ENCODE data around the gene TMEM271. TPM values are rescaled to one million over a fixed set of nuclear protein-coding genes. Genes with fewer than 3 reads are reported as not detected.

TMEM271 gene
- total RNA-seq, 2 experiments from 2014 or later = not detected

DNA sequence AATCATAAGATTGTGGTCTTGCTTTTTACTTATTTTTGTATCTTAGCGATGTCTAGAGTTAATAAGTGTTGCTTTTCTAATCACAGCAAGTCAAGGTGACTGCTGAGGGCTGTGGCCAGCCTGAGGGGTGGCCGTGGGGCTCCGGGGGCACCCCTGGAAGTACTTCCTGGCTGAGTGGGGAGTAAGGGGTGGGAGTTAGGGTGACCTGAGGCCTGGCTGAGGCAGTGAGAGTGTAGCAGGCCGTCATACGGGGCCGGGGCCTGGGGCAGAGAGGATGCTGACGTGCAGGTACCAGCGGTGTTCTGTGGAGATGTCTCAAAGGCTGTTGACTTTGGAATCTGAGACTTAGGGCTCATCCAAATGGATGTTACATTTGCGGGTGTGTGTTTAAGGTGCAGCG lies 47.8 kb downstream of the TMEM271 start:
- H3K36me3 Mint-ChIP-seq (ENCODE audit: low read depth) = peaks cover 51% of the 10 kb centered on the region

GRCh38 chr4:526971-527460 lies 49.1 kb downstream of the TMEM271 start:
- H3K4me3 Mint-ChIP-seq = no peak overlapping the region
- H3K27me3 Mint-ChIP-seq = no peaks in the 10 kb centered on the region
- intact Hi-C loops (cut with micrococcal nuclease) = no loop called here
- no peaks in the 10 kb centered on the region for H3K4me1 Mint-ChIP-seq (ENCODE audit: low read depth)
- ChIA-PET CTCF (no interaction called here), POLR2A (no interaction called here)
- no peak for ATAC-seq
- no peaks in the 10 kb centered on the region for H3K9me3 Mint-ChIP-seq
- no peak for DNase-seq
- peaks cover 46% of the 10 kb centered on the region for H3K36me3 Mint-ChIP-seq (ENCODE audit: low read depth)
- TF ChIP-seq CTCF (IDR thresholded peaks at IDR 0.05) = no peak
- no peak overlapping the region for H3K27ac Mint-ChIP-seq

More for the DNA sequence above, 47.8 kb downstream of the TMEM271 start:
- H3K4me3 Mint-ChIP-seq = no peak overlapping the region
- ChIA-PET CTCF (no interaction called here), POLR2A (no interaction called here)
- intact Hi-C loops (cut with micrococcal nuclease) = no loop called here
- H3K27me3 Mint-ChIP-seq = no peaks in the 10 kb centered on the region
- ATAC-seq (no peak), DNase-seq (no peak)
- no peak overlapping the region for H3K27ac Mint-ChIP-seq
- TF ChIP-seq CTCF (IDR thresholded peaks at IDR 0.05) = no peak
- H3K9me3 Mint-ChIP-seq = no peaks in the 10 kb centered on the region
- no peaks in the 10 kb centered on the region for H3K4me1 Mint-ChIP-seq (ENCODE audit: low read depth)

- Mint-ChIP-seq H3K27me3 (no peaks in the 10 kb centered on the region), H3K9me3 (no peaks in the 10 kb centered on the region), H3K4me1 (ENCODE audit: low read depth) (no peaks in the 10 kb centered on the region), H3K4me3 (no peak overlapping the region), H3K27ac (no peak overlapping the region), H3K36me3 (ENCODE audit: low read depth) (peaks cover 45% of the 10 kb centered on the region)
- intact Hi-C loops (cut with micrococcal nuclease) = no loop called here
- ChIA-PET CTCF (no interaction called here), POLR2A (no interaction called here)
- no peak for DNase-seq
- no peak for ATAC-seq
- TF ChIP-seq CTCF (IDR thresholded peaks at IDR 0.05) = no peak
Observed at GRCh38 chr4:526189-526909, 49.7 kb downstream of the TMEM271 start.

- Mint-ChIP-seq H3K27me3 (no peaks in the 10 kb centered on the region), H3K27ac (no peak overlapping the region), H3K4me1 (ENCODE audit: low read depth) (no peaks in the 10 kb centered on the region), H3K36me3 (ENCODE audit: low read depth) (peaks cover 45% of the 10 kb centered on the region), H3K4me3 (no peak overlapping the region), H3K9me3 (no peaks in the 10 kb centered on the region)
- ATAC-seq (no peak), DNase-seq (no peak)
- POLR2A ChIA-PET = no interaction called here
- intact Hi-C loops (cut with micrococcal nuclease) = no loop called here
- TF ChIP-seq CTCF (IDR thresholded peaks at IDR 0.05) = no peak
- CTCF ChIA-PET = no interaction called here
Observed at GRCh38 chr4:525660-526059, 50.4 kb downstream of the TMEM271 start.

DNA sequence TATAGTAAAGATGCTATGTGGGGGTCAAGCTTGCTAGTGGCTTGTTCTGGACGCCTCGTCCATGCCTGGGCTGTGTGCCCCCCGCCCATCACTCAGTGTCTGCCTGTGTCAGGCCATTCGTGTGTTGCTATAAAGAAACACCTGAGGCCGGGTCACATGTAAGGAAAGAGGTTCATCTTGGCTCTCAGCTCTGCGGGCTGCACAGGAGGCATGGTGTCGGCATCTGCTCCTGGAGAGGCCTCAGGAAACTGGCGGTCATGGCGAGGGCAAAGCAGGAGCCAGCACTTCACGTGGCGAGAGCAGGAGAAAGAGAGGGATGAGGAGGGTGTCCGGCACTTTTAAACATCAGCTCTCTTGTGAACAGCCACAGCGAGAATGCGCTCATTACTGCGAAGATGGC lies 51.9 kb downstream of the TMEM271 start:
- TF ChIP-seq CTCF (IDR thresholded peaks at IDR 0.05) = no peak
- no peak overlapping the region for H3K4me3 Mint-ChIP-seq
- no peaks in the 10 kb centered on the region for H3K4me1 Mint-ChIP-seq (ENCODE audit: low read depth)
- H3K9me3 Mint-ChIP-seq = no peaks in the 10 kb centered on the region
- DNase-seq (no peak), ATAC-seq (no peak)
- ChIA-PET CTCF (no interaction called here), POLR2A (interaction anchor here (1.1 kb wide), 1 partner anchor 16 kb away, joined by 3 read pairs; no protein-coding TSS in a partner anchor)
- peaks cover 41% of the 10 kb centered on the region for H3K36me3 Mint-ChIP-seq (ENCODE audit: low read depth)
- intact Hi-C loops (cut with micrococcal nuclease) = no loop called here
- H3K27me3 Mint-ChIP-seq = no peaks in the 10 kb centered on the region
- H3K27ac Mint-ChIP-seq = no peak overlapping the region

Other genes starting within 250 kb of the TMEM271 start
- gene ZNF141, start 238.5 kb downstream of the TMEM271 start, total RNA-seq = 10 to 100 TPM; 27.7 to 29.3 TPM
- gene ZNF721, start 77.1 kb downstream of the TMEM271 start, total RNA-seq = 10 to 100 TPM; 33.9 to 36.4 TPM
- 10 to 100 TPM; 40.9 to 41.7 TPM for gene PIGG, start 77.1 kb downstream of the TMEM271 start, total RNA-seq
- gene PDE6B, start 49.3 kb upstream of the TMEM271 start, total RNA-seq = 10 to 100 TPM; 11.4 to 13.9 TPM
- gene ATP5ME, start 98.0 kb upstream of the TMEM271 start, total RNA-seq = 100 to 1,000 TPM; 221 to 234 TPM
- gene MYL5, start 98.2 kb upstream of the TMEM271 start, total RNA-seq = 10 to 100 TPM; 14.7 to 17.8 TPM
- under 1 TPM in 1 of 2 experiments, not detected in 1; 0.23 TPM for gene SLC49A3, start 112.9 kb upstream of the TMEM271 start, total RNA-seq
- gene PCGF3, start 129.5 kb upstream of the TMEM271 start, total RNA-seq = 10 to 100 TPM; 23.9 to 25.6 TPM
- gene CPLX1, start 249.8 kb upstream of the TMEM271 start, total RNA-seq = not detected